GM12891 (cell line): ENCODE results near the gene ITGA1.

Experiments used
- PAX5 ChIP-seq: IDR thresholded peaks from 2 replicates; pipeline ENCODE4 v1.6.1; 2011; ENCODE audit warnings: low read length, moderate library complexity, mild to moderate bottlenecking; ENCODE audit not compliant: insufficient read depth, severe bottlenecking
- POLR2A ChIP-seq: IDR thresholded peaks from 2 replicates; pipeline ENCODE4 v1.6.1; 2011; ENCODE audit warnings: low read depth, low read length, control low read depth
- POLR2AphosphoS5 ChIP-seq: IDR thresholded peaks from 2 replicates; pipeline ENCODE4 v1.6.1; 2011; ENCODE audit warnings: low read depth, low read length, control low read depth

DNA sequence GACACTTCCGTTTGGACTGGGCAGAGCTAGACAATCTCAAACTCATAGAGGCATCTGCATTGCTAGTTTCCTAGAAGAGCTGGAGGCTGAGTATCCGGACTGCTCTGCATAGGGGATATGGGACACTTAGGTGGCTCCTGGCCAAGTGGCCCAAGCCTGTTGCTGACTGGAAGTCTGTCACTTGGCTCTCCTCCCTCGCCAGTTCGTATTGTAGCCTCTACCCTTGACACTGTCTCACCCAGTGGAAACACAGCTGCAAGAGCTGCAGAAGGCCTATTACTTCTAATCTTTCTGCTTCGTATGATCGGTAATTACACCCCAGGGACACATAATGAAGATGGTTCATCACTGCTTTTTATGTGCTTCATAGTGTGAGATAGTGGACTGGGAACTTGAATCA, 34.7 kb downstream of the ITGA1 start:
- TF ChIP-seq PAX5 (no peak), POLR2A (no peak), POLR2AphosphoS5 (no peak)
